Stimulated activated CD8-positive, alpha-beta memory T cell treated with anti-CD3 and anti-CD28 coated beads, Interleukin-4, amount 100 ng/mL, for 4 hours (primary cell): ENCODE measurements around the gene HOXA6.

Experiments
- DNase-seq, 2 donors: peaks; one replicate each; pipeline ENCODE4 v3.0.0-alpha.2; 2020; ENCODE audit warnings: low read depth in 2 of 2, low spot score in 1 of 2

The HOXA6 gene

DNA sequence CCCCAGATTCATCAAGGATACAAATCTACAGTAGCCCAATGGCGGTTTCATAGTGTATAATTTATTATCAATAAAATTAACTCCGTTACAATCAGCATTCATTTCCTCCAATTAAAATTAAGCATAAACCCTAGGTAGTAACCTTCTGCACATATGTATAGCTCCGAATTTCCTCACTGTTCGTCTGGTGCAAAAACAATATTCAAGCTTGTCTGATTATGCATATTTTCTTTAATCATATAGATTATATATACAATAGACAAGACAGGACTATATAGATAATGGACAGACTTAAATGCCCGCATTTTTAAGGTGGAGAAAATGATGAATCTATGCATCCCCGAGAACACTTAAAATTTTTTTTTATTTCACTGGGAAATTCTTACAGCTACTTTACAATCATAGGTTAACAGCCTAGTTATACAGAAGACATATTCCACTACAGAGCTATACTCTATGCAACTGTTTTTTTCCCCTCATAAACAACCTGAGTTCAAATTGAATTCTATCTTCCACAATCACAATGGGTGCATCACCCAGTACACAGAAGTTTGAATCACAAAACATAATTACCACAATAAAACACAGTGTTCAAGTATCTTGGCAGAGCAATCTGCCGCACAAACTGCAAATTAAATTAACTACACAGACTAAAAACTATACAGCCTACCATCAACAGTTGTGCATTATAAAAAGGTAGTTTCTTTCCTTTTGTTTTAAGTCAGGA lies 15.2 kb upstream of the HOXA6 start:
- no peak for DNase-seq

DNA sequence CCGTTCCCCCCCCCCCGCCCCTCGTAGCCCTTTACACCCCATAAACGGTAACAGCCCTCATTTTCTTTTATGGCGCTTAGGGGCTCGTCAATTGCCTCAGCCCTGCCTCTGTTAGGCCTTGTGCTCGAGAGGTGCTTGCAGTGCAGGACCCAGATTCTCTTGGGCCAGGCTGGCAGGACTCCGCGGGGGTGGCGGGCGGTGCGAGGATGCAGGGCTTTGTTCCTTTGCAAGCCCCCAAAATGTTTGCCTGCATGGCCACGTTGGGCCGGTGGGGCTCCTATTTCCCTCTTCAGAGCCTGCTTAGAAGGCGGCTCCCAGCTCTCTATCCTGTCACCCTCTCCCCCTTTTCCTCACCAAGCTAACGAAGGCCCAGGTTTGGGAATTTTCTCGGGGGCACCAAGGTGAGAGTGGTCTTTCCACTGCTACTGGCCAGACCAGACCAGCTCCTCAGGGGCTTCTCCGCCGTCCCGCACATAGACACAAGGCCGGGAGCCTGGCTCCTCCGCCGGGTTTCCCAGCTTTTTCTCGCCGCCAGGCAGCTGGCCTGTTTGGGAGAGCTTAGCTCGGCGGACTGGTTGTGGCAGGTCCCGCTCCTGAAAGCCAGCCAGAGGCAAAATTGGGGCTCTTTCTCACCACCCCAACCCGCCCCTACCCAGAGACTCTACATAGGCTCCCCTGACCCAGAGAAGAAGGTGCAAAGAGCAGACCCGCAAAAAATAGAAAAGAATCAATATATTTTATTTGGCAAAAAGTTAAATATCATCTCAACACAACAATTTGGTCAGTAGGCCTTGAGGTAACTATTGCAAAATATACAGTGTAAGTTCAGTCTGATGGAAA lies 14.4 kb upstream of the HOXA6 start:
- no peak for DNase-seq

DNA sequence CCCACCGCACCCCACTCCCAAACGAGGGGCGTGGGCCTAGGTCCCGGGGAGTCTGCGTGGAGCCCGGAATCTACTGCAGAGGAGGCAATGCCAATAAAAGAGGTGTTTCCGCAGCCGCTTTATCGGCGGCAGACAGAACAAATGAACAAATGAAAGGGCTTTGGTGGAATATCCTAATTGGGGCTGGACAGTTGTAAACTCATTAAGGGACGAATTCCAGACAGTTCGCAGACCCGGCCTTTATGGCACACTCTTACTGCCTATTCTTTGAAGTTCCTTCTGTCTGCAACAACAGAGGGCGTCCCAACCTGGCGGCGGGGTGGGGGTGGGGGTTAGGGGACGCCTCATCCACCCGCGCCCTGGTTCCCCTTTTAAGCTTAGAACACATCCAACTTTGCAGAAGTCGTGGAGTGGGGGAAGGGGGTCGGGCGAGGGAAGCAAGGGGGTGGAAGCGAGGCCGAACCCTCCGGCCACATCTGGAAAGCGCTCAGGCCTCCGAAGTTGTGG lies 13.7 kb upstream of the HOXA6 start:
- DNase-seq, result no peak

DNA sequence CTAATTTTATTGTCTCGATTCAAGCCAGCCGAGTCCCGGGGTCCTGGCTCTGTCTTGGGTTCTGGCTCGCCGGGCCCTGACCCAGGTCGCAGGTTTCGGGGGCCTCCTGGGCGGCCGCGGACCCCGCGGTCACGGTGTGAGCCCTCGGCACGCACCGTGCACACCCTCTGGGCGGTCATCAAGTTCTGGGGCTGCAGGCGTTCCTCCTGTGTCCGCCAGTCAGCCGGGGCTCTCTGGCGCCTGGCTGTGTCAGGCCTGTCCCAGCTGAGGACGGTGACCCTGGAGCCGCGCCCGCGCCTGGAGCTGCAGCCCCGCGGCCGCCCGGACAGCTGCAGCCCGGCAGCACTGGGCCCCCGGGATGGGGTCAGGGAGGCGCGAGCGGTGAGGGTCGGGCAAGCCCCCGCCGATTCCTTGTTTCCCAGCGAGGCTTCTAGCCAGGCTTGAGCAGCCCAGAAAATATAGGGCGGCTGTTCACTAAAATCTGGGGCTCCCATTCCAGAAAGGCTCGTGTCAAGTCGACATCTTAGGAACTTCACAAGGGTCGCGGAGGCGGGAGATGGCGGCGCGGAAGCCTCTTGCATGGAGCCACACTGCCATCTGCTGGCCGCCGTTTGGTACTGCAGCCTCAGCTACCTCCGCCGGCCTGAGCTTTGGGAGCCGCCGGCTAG lies 13.1 kb upstream of the HOXA6 start:
- DNase-seq, result peak; percentile 69 to 88

DNA sequence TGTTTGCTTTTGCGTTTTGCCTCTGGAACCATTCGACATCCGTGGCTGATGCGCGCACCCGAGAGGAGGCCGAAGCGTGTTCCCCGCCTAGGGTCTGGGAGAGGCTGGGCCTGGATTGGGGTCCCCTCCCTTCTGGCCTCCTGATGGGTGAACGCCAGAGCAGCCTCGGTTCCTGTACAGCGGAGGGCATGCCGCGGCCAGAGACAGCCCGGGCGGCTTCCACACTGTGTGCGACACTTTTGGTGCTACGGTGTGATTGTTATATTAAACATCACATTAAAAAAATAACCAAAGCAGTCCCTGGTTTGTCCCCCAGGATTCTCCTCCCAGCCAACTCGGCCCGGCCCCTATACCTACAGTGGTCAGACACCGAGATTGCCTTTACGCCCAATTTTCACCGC lies 12.6 kb upstream of the HOXA6 start:
- no peak for DNase-seq

DNA sequence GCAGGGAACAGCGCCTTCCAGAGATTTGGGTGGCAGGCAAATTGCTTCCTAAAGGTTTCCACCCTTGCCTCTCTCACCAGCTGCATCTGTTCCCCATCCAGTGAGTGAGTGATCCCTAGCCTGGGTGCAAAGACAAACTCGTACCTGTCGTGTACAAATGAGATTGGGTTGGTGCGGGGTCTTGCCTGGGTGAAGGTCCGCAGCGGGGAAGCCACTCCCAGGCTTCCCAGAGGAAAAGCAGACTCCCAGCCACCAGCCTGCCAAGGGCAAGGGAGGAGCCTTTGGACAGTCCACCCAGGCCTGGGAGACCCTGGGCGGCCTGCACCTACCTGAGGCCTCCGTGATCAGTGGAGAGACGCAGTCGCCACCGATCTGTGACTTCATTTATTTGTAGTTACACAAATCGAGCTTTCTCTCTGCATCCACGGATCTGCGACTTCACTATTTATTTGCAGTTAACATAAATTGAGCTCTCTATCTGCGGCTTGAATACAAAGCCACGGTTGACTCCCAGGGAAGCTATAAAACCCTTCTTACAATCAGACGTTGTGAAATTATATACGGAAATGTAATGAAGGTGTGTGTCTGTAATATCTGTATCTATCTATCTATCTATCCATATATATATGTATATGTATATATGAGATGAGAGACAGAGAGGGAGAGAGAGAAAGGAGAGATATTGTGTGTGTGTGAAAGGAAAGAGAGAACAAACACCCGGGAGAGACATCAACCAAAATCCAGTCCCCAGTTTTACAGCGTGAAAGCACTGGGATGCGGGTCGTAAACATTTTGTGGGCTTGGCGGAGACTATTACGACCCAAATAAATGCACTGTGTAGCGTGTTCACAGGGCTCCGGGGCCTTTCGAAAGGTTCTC lies 11.9 kb upstream of the HOXA6 start:
- no peak for DNase-seq

DNA sequence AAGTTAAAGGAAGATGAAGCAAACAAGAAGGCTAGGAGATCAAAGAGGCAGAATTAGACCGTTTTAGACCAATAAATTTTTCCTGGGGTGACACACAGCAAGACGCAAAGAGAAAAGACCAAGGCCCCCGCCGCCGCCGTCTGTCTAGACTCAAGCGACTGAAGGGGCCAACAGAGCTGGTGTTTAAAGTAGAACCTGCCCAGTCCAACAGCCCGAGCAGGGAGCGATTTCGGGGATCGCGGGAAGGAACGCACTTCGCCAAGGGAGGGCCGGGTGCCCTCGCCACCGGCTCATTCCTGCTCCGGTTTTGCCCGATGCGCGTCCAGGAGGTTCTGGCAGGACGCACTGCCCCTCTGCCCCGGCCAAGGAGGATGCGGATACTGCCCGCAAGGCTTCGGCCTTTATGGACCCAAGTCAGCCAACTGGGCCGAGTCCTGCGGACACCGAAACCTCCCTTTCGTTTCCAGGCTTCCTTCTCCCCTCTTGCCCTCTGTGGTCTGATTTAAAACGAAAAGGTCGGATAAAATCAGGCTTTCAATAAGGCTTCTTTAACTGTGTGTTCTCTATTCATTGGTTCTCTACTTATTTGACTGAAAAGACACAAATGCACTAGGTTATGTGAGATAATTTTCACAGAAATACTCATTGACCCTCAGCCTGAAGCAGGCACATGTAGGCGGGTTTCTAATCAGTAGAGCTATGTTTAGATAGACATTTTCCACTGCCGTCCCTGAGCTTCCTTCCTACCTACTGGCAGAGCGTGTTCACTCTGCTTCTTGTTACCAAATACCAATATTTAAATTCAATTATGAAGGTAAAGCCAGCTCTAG lies 11.1 kb upstream of the HOXA6 start:
- DNase-seq, result no peak

DNA sequence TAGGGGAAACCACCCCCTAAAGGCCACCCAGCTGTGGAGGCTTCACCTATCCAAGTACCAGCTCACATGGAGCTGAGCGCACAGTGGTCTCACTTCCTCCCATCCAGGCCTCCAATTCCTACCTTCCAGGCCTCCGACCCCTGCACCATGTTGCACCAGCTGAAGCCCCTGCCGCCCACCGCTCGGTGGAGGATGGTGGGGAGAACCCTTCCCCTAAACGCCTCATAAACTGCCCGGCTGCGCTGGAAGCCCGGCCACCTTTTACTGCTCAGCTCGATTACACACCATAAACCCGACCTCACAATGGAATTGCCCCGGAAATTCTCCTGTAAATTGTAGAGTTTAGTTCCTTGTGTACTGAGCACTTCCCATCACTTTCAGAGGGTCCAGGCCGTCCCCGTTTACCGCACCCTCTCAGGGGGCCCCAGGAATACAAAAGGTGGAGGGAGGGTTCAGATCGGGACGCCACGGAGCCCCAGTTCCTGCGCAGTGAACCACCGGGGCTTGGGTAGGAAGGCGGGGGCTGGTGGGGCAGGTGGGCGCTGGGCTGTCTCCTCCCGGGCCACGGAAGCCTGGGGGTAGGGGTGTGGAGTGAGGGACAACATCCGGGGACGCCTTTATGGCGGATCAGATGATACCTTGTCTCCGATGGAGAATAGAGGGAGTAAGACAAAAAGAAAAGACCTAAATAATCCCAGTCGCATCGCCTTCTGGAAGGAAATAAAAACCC lies 10.3 kb upstream of the HOXA6 start:
- DNase-seq, result no peak

DNA sequence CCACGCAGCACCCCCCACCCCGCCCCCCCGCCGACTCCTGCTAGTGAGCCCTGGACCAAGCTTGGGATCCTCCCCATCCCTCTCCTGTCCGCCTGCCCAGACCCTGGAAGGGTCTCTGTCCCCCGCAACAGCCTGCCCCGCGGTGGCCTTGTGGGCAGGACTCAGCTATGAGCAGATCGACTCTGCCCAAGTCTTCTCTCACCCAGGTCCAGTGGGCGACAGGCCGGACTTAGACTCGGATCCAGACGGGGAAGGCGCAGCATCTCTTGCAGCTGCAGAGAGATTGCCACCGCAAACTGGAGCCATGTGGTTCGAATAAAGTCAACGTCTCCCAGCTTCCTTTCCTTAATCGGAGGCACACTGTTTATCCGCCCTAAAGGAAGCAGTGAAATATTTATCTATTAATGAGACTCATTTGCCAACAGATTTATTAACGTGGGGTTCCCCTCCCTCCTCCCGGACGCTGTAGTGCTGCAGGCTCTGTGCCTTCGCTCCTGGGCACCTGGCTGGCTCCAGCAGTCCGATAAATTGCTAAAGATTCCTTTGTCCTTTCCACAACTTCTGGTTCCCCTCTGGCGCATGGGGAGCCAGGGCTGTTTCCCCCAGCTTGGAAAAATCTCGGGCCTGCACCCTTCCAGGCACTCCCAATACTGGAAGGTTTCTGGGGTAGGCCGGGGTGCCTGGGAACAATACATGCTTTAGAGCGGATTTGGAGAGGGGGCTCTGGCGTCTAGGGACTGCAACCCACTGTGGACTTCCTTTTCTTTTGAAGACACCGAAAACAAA lies 9.5 kb upstream of the HOXA6 start:
- DNase-seq, result no peak

DNA sequence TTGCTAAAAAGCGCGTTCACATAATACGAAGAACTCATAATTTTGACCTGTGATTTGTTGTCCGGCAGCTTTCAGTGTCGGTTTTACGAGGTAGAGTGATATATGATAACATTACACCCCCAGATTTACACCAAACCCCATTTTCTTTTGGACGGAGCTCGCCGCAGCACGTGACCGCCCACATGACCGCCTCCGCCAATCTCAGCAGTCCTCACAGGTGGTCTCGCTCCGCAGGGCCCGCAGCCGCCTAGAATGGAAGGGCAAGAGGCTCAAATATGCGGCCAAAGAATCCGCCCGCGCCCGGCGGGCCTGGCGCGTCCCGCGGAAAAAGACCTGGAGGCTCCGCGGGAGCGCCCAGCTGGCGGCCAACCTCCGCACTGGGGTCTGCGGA lies 8.9 kb upstream of the HOXA6 start, which contains the start of gene HOXA7:
HOXA7 (minus strand) TSS at position 168 of the 391 bp plus-strand sequence; CDS start at position 38, 130 bp downstream.
- DNase-seq, result no peak

DNA sequence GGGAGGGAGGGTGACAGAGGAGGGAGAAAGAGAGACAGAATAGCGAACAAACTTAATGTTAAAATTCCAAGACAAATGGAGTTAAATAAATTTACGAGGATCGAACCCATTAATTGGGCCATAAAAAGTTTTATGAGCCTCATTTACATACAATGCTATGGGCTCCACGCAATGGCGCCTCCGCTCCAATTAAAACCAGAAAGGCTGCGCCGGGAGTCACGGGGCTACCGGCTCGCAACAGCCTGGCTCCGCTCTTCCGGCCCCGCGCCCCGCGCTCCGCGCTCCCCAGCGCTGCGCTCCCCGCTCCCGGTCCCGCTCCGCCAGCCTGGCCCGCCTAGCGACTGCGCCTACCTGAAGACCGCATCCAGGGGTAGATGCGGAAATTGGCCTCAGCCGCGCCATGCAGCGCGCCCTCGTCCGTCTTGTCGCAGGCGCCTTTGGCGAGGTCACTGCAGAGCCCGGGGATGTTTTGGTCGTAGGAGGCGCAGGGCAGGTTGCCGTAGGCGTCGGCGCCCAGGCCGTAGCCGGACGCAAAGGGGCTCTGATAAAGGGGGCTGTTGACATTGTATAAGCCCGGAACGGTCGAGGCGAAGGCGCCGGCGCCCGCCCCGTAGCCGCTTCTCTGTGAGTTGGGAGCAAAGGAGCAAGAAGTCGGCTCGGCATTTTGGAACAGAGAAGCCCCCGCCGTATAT lies 8.4 kb upstream of the HOXA6 start:
- DNase-seq, result no peak

DNA sequence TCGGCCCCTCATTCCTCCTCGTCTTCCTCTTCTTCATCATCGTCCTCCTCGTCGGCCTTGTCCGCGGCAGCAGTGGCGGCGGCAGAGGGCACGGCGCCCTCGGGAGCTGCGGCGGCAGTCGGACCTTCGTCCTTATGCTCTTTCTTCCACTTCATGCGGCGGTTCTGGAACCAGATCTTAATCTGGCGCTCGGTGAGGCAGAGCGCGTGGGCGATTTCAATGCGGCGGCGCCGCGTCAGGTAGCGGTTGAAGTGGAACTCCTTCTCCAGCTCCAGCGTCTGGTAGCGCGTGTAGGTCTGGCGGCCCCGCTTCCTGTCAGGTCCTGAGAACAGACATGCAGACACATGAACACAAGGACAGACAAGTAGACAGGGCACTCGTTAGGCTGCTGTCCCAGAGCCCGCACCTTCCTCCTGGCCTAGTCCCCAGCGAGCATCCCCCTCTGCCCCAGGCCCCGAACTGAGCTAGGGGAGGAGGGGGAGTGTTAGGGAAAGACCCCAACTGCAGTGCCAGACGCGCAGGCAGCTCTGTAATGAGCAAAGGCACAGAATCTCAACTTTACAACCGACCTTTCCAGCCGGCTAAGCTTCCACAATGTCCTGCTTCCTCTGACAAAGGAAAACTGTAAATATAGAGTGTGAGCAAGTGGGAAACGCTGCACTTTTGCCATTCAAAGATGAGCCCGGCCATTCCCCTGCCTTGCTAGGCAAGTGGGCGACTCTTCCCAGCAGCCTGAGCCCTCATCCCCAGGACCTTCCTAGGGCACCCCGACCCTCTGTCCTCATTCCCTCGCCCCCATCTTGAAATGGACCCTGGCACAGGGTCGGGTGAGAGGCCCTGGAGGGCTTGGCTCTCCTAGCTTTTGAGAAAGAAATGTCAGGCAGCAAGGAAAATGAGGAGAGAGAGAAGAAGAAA lies 7.6 kb upstream of the HOXA6 start:
- no peak for DNase-seq

DNA sequence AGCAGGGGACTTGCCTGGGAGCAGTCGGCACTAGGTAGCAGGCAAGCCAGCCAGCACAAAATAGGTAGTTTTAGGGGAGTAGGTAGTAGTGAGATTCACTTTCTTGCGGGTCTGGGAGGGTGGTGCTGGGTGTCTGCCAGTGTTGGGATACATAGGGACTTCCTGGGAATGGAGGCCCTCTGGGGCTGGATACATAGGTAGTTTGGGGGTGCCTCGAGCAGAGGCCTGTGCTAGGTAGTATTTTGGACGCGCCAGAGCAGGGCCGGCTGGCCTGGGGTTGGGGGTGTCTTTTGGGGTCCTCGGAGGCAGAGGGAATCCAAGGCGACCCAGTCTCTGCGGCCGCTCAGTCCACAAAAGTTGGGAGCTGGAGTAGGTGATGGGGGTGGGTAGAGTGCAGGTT lies 6.8 kb upstream of the HOXA6 start:
- no peak for DNase-seq

DNA sequence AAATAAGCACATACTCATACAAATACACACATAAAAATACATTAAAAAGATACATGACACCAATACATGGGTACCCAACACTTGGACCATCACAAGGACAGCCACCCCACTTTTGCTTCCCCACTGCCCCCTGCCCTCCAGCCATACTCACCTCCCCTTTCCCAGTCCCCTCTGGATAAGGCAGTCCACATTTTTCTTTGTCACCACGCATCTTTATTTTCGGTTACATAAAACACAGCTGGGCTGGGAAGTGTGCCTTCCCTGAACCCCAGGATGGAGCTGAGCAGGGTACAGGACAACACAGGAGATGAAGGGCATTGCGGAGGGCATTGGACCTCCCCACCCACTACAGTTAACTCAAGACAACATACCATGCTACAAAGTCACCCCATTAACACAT lies 6.0 kb upstream of the HOXA6 start:
- DNase-seq, result no peak

DNA sequence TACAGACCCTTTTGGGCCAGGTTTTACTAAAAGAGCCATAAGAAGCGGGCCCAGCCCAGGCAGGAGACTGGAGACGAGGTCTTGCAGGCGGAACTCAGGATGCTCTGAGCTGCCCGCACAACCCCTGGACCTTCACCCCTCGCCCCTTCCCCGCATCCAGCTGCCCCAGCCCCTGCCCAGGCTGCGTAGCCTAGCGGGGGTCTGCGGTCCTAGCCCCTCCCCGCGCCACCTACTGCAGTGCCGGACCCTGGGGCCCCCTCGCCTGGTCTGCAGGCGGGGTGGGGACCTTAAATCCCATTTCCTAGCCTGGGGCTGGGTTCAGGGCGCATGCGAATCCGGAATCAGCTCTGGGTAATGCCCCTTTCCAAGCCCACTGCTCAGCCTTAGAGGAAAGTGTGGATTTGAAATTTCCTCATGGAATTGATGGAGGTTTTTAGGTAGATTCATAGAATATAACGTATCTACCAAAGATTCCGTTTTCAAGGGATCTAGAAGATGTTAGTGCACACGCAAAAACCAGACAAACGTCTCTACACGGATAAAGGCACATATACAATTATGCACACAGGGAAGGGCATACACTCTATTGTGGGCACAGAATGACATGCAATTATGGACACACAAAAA lies 5.4 kb upstream of the HOXA6 start:
- no peak for DNase-seq
